COR-L47 (cell line): Measurements from ENCODE around the gene MACROD2.

ENCODE experiments used
- DNase-seq: peaks from one replicate; lab custom pipeline; 2025; lab: John Stamatoyannopoulos, UW

The MACROD2 gene

GRCh38 chr20:16028923-16029322 lies 2033.6 kb downstream of the MACROD2 start:
- no peak for DNase-seq

- DNase-seq = no peak
Observed at GRCh38 chr20:16030253-16030652, 2034.9 kb downstream of the MACROD2 start.

- DNase-seq = no peak
Observed at GRCh38 chr20:16035576-16035975, 2040.3 kb downstream of the MACROD2 start.

- no peak for DNase-seq
Observed at GRCh38 chr20:16036331-16036730, 2041.0 kb downstream of the MACROD2 start.

GRCh38 chr20:16040742-16041141 lies 2045.4 kb downstream of the MACROD2 start:
- no peak for DNase-seq

- no peak for DNase-seq
Observed at GRCh38 chr20:16042731-16043130, 2047.4 kb downstream of the MACROD2 start.

GRCh38 chr20:16043931-16044330 lies 2048.6 kb downstream of the MACROD2 start:
- no peak for DNase-seq

GRCh38 chr20:16048876-16049275 lies 2053.6 kb downstream of the MACROD2 start:
- no peak for DNase-seq

- DNase-seq = no peak
Observed at GRCh38 chr20:16049529-16050093, 2054.3 kb downstream of the MACROD2 start.

GRCh38 chr20:16050366-16050765 lies 2055.1 kb downstream of the MACROD2 start:
- DNase-seq = no peak

GRCh38 chr20:16051968-16052367 lies 2056.7 kb downstream of the MACROD2 start:
- no peak for DNase-seq

GRCh38 chr20:16052456-16052855 lies 2057.1 kb downstream of the MACROD2 start:
- DNase-seq = no peak

- no peak for DNase-seq
Observed at GRCh38 chr20:16054985-16055384, 2059.7 kb downstream of the MACROD2 start.

- DNase-seq = no peak
Observed at GRCh38 chr20:16057651-16058050, 2062.3 kb downstream of the MACROD2 start.

GRCh38 chr20:16058268-16058667 lies 2063.0 kb downstream of the MACROD2 start:
- DNase-seq = no peak

GRCh38 chr20:16059841-16060240 lies 2064.5 kb downstream of the MACROD2 start:
- no peak for DNase-seq

- no peak for DNase-seq
Observed at GRCh38 chr20:16061351-16061750, 2066.0 kb downstream of the MACROD2 start.

- DNase-seq = no peak
Observed at GRCh38 chr20:16062661-16063581, 2067.6 kb downstream of the MACROD2 start.

- no peak for DNase-seq
Observed at GRCh38 chr20:16063881-16064280, 2068.6 kb downstream of the MACROD2 start.

GRCh38 chr20:16064989-16065707 lies 2069.8 kb downstream of the MACROD2 start:
- no peak for DNase-seq

- no peak for DNase-seq
Observed at GRCh38 chr20:16066571-16066970, 2071.3 kb downstream of the MACROD2 start.

GRCh38 chr20:16069389-16070010 lies 2074.2 kb downstream of the MACROD2 start:
- DNase-seq = no peak
